Endothelial cell of umbilical vein (primary cell): ENCODE measurements around the gene ARHGAP42.

ENCODE experiments used
- EZH2 ChIP-seq: IDR thresholded peaks from 2 replicates; pipeline ENCODE4 v1.6.1; 2012; ENCODE audit warnings: borderline replicate concordance, low read depth, mild to moderate bottlenecking, moderate library complexity, low read length, inconsistent platforms; ENCODE audit not compliant: severe bottlenecking
- FOS ChIP-seq: IDR thresholded peaks from 2 replicates; pipeline ENCODE4 v1.6.1; 2011; ENCODE audit warnings: mild to moderate bottlenecking, low read length, moderate library complexity, borderline replicate concordance; ENCODE audit not compliant: insufficient read depth
- MYC ChIP-seq: IDR thresholded peaks from one replicate; pipeline ENCODE4 v1.6.1; 2011; ENCODE audit warnings: mild to moderate bottlenecking, low read depth, low read length
- POLR2A ChIP-seq: IDR thresholded peaks from 2 replicates; pipeline ENCODE4 v1.6.1; 2012; ENCODE audit warnings: low read depth, mild to moderate bottlenecking, control low read depth, low read length
- POLR2AphosphoS5 ChIP-seq: IDR thresholded peaks from 2 replicates; pipeline ENCODE4 v1.6.1; 2012; ENCODE audit warnings: low read depth, mild to moderate bottlenecking, control low read depth, low read length, moderate library complexity; ENCODE audit not compliant: insufficient read depth
- TF ChIP-seq, protein P1 (sequence below), 2 donors: IDR thresholded peaks; 1 replicate in 1 of 2; 2 replicates in 1 of 2; pipeline ENCODE4 v1.5.1; 2011; ENCODE audit warnings: low read length in 2 of 2, mild to moderate bottlenecking in 2 of 2, moderate library complexity in 2 of 2, control low read depth in 1 of 2, inconsistent platforms in 1 of 2, low read depth in 1 of 2; ENCODE audit not compliant: insufficient read depth in 1 of 2; ENCODE audit errors: extremely low read depth in 1 of 2
- TF ChIP-seq, protein P2 (sequence below): IDR thresholded peaks from 2 replicates; pipeline ENCODE4 v1.6.1; 2011; ENCODE audit not compliant: insufficient read depth, insufficient read length

DNA sequence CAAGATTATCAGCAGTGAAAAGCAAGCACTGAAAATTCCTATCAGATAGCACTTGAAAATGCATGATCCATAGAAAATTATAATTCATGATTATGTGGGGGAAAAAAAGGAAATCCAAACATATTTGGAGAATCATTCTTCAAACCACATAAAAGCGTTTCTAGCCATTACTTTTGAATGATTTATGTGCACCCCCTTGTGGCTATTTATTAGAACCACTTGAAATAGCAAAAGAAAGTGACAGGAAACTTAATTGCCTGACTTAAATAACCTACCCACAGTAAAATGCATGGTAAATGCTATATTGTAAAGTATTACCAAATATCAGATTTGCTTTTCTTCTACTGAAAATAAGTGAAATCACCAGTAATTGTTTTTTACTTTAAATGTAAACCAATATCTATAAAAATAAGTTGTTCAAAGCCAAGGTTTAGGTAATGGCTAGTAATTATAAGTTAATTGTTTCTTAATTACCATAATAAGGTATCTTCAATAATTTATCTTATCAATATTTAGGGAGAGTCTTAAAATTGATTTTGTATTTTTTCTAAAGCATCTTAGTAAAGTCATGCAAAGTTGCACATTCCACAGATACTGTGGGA, 168.5 kb downstream of the ARHGAP42 start:
- TF ChIP-seq, protein P1, sequence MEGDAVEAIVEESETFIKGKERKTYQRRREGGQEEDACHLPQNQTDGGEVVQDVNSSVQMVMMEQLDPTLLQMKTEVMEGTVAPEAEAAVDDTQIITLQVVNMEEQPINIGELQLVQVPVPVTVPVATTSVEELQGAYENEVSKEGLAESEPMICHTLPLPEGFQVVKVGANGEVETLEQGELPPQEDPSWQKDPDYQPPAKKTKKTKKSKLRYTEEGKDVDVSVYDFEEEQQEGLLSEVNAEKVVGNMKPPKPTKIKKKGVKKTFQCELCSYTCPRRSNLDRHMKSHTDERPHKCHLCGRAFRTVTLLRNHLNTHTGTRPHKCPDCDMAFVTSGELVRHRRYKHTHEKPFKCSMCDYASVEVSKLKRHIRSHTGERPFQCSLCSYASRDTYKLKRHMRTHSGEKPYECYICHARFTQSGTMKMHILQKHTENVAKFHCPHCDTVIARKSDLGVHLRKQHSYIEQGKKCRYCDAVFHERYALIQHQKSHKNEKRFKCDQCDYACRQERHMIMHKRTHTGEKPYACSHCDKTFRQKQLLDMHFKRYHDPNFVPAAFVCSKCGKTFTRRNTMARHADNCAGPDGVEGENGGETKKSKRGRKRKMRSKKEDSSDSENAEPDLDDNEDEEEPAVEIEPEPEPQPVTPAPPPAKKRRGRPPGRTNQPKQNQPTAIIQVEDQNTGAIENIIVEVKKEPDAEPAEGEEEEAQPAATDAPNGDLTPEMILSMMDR (IDR thresholded peaks at IDR 0.05; ENCODE audit: extremely low read depth in 1 of 2, insufficient read depth in 1 of 2, low read depth in 1 of 2, low read length in 2 of 2) = peak; percentile 36 to 41
- TF ChIP-seq FOS = no peak
- TF ChIP-seq POLR2AphosphoS5 = no peak
- TF ChIP-seq POLR2A = no peak
- TF ChIP-seq EZH2 = no peak
- TF ChIP-seq, protein P2, sequence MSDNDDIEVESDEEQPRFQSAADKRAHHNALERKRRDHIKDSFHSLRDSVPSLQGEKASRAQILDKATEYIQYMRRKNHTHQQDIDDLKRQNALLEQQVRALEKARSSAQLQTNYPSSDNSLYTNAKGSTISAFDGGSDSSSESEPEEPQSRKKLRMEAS = no peak
- no peak for TF ChIP-seq MYC
